HepG2 (cell line): ENCODE measurements around the gene ANTXR1. TPM values are rescaled to one million over a fixed set of nuclear protein-coding genes. Genes with fewer than 3 reads are reported as not detected.

ENCODE experiments used
- CBFB ChIP-seq: sonication (generic); formaldehyde crosslinking; IDR thresholded peaks from 2 replicates; pipeline ENCODE4 v1.4.0; 2020; ENCODE audit warnings: missing genetic modification reagents
- DMAP1 ChIP-seq: IDR thresholded peaks from 2 replicates; pipeline ENCODE4 v1.6.1; 2016
- HOXA3 ChIP-seq: sonication (generic); formaldehyde crosslinking; IDR thresholded peaks from 2 replicates; pipeline ENCODE4 v1.5.0; 2020; ENCODE audit warnings: missing genetic modification reagents
- KDM3A ChIP-seq: IDR thresholded peaks from 2 replicates; pipeline ENCODE4 v1.6.1; 2018; ENCODE audit warnings: low read depth, missing compliant biosample characterization
- KDM4B ChIP-seq: sonication (generic); formaldehyde crosslinking; IDR thresholded peaks from 2 replicates; pipeline ENCODE4 v1.4.0; 2020; ENCODE audit warnings: missing genetic modification reagents
- NFIB ChIP-seq: sonication (generic); formaldehyde crosslinking; IDR thresholded peaks from 2 replicates; pipeline ENCODE4 v1.9.0; 2021; ENCODE audit warnings: missing genetic modification reagents, mild to moderate bottlenecking, borderline replicate concordance
- TARDBP ChIP-seq: sonication (generic); formaldehyde crosslinking; IDR thresholded peaks from 2 replicates; pipeline ENCODE4 v1.8.0; 2022; ENCODE audit warnings: mild to moderate bottlenecking, missing genetic modification reagents
- TRIM24 ChIP-seq: sonication (generic); formaldehyde crosslinking; IDR thresholded peaks from 2 replicates; pipeline ENCODE4 v1.8.0; 2022; ENCODE audit warnings: mild to moderate bottlenecking, missing genetic modification reagents
- ZBTB20 ChIP-seq: sonication (generic); formaldehyde crosslinking; IDR thresholded peaks from 2 replicates; pipeline ENCODE4 v1.8.1; 2023; ENCODE audit warnings: missing genetic modification reagents, low read depth, mild to moderate bottlenecking, borderline replicate concordance
- ZFX ChIP-seq: sonication (generic); formaldehyde crosslinking; IDR thresholded peaks from 2 replicates; pipeline ENCODE4 v1.4.0; 2020; ENCODE audit warnings: mild to moderate bottlenecking, low read depth, missing genetic modification reagents, moderate library complexity
- ZHX2 ChIP-seq, 2 experiments: sonication (generic) in 1 of 2; formaldehyde crosslinking in 1 of 2; IDR thresholded peaks; 2 replicates each; pipeline versions ENCODE4 v1.6.1 to v1.9.0; 2014 to 2022; ENCODE audit warnings: antibody characterized with exemption in 1 of 2, borderline replicate concordance in 1 of 2, inconsistent platforms in 1 of 2, low read depth in 1 of 2, missing genetic modification reagents in 1 of 2
- ZNF121 ChIP-seq: sonication (generic); formaldehyde crosslinking; IDR thresholded peaks from 2 replicates; pipeline ENCODE4 v1.5.0; 2020; ENCODE audit warnings: mild to moderate bottlenecking, missing genetic modification reagents
- ZNF225 ChIP-seq: sonication (generic); formaldehyde crosslinking; IDR thresholded peaks from 2 replicates; pipeline ENCODE4 v1.4.0; 2020; ENCODE audit warnings: mild to moderate bottlenecking, missing genetic modification reagents
- ZNF24 ChIP-seq: fragments of 450-650 bp; IDR thresholded peaks from 2 replicates; pipeline ENCODE4 v1.6.1; 2017; ENCODE audit warnings: antibody characterized with exemption, mild to moderate bottlenecking
- ZNF296 ChIP-seq: sonication (generic); formaldehyde crosslinking; conservative IDR thresholded peaks from 2 replicates; pipeline ENCODE4 v1.5.0; 2020; ENCODE audit warnings: mild to moderate bottlenecking, missing genetic modification reagents
- ZSCAN31 ChIP-seq: sonication (generic); formaldehyde crosslinking; IDR thresholded peaks from 2 replicates; pipeline ENCODE4 v1.5.0; 2020; ENCODE audit warnings: low read depth, mild to moderate bottlenecking, missing genetic modification reagents
- polyA plus RNA-seq, 8 experiments: library from polyadenylated mRNA; depleted of rRNA in 3 of 8; stranded (reverse) in 7 of 8; unstranded in 1 of 8; fragments of >200 nt; fragmentation: Illumina TruSeq in 4 of 8; extraction: Trizol in 4 of 8; gene quantifications; 2 replicates each; pipeline versions ENCODE4 v1.2.1 to v1.2.3, GENCODE V29; 2011 to 2016; ENCODE audit warnings: low read depth in 4 of 8, missing spikeins in 1 of 8, mixed read lengths in 1 of 8; ENCODE audit not compliant: insufficient read depth in 1 of 8
- total RNA-seq, 5 experiments: library from RNA; depleted of rRNA; stranded (reverse); fragments of >200 nt; fragmentation: Illumina TruSeq; extraction: Trizol; gene quantifications; 2 replicates each; pipeline ENCODE4 v1.2.3, GENCODE V29; 2016; ENCODE audit warnings: low read depth in 1 of 5
- TF ChIP-seq, protein P1 (sequence below): fragments of 450-650 bp; IDR thresholded peaks from 2 replicates; pipeline ENCODE4 v1.6.1; 2017
- TF ChIP-seq, protein P2 (sequence below): IDR thresholded peaks from 2 replicates; pipeline ENCODE4 v1.6.1; 2016; ENCODE audit warnings: low read depth, missing genetic modification reagents, missing compliant biosample characterization

Gene ANTXR1
- total and polyA plus RNA-seq, 2 of the 13 experiments (the other 11 are each of a cell fraction or from before 2014, with no cell fraction given): 4.5 to 12.7 TPM

GRCh38 chr2:69200107-69200520, 187.1 kb downstream of the ANTXR1 start (continued):
- TF ChIP-seq ZHX2 (IDR thresholded peaks at IDR 0.05; ENCODE audit: low read depth): no peak
- no peak; the same call in 1 of the 2 replicates for TF ChIP-seq ZHX2 (CRISPR knock-in tag; IDR thresholded peaks at IDR 0.05; ENCODE audit: borderline replicate concordance)
- peak; percentile 74 for TF ChIP-seq HOXA3
- TF ChIP-seq, protein P1, sequence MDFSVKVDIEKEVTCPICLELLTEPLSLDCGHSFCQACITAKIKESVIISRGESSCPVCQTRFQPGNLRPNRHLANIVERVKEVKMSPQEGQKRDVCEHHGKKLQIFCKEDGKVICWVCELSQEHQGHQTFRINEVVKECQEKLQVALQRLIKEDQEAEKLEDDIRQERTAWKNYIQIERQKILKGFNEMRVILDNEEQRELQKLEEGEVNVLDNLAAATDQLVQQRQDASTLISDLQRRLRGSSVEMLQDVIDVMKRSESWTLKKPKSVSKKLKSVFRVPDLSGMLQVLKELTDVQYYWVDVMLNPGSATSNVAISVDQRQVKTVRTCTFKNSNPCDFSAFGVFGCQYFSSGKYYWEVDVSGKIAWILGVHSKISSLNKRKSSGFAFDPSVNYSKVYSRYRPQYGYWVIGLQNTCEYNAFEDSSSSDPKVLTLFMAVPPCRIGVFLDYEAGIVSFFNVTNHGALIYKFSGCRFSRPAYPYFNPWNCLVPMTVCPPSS: no peak
- TF ChIP-seq ZFX: no peak
- TF ChIP-seq, protein P2, sequence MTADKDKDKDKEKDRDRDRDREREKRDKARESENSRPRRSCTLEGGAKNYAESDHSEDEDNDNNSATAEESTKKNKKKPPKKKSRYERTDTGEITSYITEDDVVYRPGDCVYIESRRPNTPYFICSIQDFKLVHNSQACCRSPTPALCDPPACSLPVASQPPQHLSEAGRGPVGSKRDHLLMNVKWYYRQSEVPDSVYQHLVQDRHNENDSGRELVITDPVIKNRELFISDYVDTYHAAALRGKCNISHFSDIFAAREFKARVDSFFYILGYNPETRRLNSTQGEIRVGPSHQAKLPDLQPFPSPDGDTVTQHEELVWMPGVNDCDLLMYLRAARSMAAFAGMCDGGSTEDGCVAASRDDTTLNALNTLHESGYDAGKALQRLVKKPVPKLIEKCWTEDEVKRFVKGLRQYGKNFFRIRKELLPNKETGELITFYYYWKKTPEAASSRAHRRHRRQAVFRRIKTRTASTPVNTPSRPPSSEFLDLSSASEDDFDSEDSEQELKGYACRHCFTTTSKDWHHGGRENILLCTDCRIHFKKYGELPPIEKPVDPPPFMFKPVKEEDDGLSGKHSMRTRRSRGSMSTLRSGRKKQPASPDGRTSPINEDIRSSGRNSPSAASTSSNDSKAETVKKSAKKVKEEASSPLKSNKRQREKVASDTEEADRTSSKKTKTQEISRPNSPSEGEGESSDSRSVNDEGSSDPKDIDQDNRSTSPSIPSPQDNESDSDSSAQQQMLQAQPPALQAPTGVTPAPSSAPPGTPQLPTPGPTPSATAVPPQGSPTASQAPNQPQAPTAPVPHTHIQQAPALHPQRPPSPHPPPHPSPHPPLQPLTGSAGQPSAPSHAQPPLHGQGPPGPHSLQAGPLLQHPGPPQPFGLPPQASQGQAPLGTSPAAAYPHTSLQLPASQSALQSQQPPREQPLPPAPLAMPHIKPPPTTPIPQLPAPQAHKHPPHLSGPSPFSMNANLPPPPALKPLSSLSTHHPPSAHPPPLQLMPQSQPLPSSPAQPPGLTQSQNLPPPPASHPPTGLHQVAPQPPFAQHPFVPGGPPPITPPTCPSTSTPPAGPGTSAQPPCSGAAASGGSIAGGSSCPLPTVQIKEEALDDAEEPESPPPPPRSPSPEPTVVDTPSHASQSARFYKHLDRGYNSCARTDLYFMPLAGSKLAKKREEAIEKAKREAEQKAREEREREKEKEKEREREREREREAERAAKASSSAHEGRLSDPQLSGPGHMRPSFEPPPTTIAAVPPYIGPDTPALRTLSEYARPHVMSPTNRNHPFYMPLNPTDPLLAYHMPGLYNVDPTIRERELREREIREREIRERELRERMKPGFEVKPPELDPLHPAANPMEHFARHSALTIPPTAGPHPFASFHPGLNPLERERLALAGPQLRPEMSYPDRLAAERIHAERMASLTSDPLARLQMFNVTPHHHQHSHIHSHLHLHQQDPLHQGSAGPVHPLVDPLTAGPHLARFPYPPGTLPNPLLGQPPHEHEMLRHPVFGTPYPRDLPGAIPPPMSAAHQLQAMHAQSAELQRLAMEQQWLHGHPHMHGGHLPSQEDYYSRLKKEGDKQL (CRISPR knock-in tag): peak; percentile 61; the same call in 1 of the 2 replicates
- TF ChIP-seq ZSCAN31 (CRISPR knock-in tag): no peak
- no peak for TF ChIP-seq NFIB
- TF ChIP-seq KDM3A (CRISPR knock-in tag): no peak
- TF ChIP-seq CBFB (CRISPR knock-in tag): no peak
- no peak for TF ChIP-seq ZNF225 (CRISPR knock-in tag)
- TF ChIP-seq KDM4B (CRISPR knock-in tag): 0 out of 2 replicates have a peak, but pooled peaks have one; percentile 36
- TF ChIP-seq TARDBP (CRISPR knock-in tag): peak; percentile 61; the same call in 1 of the 2 replicates
- TF ChIP-seq ZNF24: no peak
- TF ChIP-seq DMAP1 (CRISPR knock-in tag): 0 out of 2 replicates have a peak, but pooled peaks have one; percentile 49
- no peak for TF ChIP-seq ZBTB20
- no peak for TF ChIP-seq ZNF296 (CRISPR knock-in tag)
- TF ChIP-seq TRIM24 (CRISPR knock-in tag): no peak; the same call in 1 of the 2 replicates
- no peak for TF ChIP-seq ZNF121
